Transverse colon (tissue), 4 donors: ENCODE measurements around the gene SLC2A9. TPM values are rescaled to one million over a fixed set of nuclear protein-coding genes. Genes with fewer than 3 reads are reported as not detected.

Experiments used
- DNase-seq: peaks from one replicate; pipeline ENCODE4 v3.0.0-alpha.2; 2019
- H3K27ac ChIP-seq, 4 donors: fragments of 200-600 bp; sonication (generic); 2 replicates each; pipeline ENCODE4 v1.5.1; 2016 to 2018; ENCODE audit warnings: inconsistent platforms in 4 of 4
- H3K27me3 ChIP-seq: fragments of 200-600 bp; sonication (generic); 2 replicates; pipeline ENCODE4 v1.5.1; 2017; ENCODE audit warnings: inconsistent platforms
- H3K36me3 ChIP-seq, 4 donors: fragments of 200-600 bp; sonication (generic); 2 replicates each; pipeline ENCODE4 v1.5.1; 2017 to 2019; ENCODE audit warnings: inconsistent platforms in 4 of 4
- H3K4me1 ChIP-seq, 4 donors: fragments of 200-600 bp; sonication (generic); 2 replicates each; pipeline ENCODE4 v1.5.1; 2017 to 2020; ENCODE audit warnings: inconsistent platforms in 4 of 4
- H3K4me3 ChIP-seq, 4 donors: fragments of 200-600 bp; sonication (generic); 1 replicate in 1 of 4; 2 replicates in 3 of 4; pipeline versions ENCODE4 v1.5.1 to v1.6.1; 2017 to 2019; ENCODE audit warnings: inconsistent platforms in 4 of 4
- H3K9me3 ChIP-seq, 2 donors: fragments of 200-600 bp; sonication (generic); 2 replicates each; pipeline ENCODE4 v1.5.1; 2017 to 2019; ENCODE audit warnings: inconsistent platforms in 2 of 2
- EP300 ChIP-seq: sonication (generic); formaldehyde crosslinking; IDR thresholded peaks from one replicate; pipeline ENCODE4 v1.6.1; 2017; ENCODE audit warnings: antibody characterized with exemption, low read depth
- POLR2A ChIP-seq: fragments of 450-650 bp; IDR thresholded peaks from one replicate; pipeline ENCODE4 v1.6.1; 2016; ENCODE audit warnings: antibody characterized with exemption, mild to moderate bottlenecking, moderate library complexity
- POLR2AphosphoS5 ChIP-seq, 3 donors: sonication (generic); formaldehyde crosslinking; IDR thresholded peaks; one replicate each; pipeline ENCODE4 v1.6.1; 2016; ENCODE audit warnings: antibody characterized with exemption in 3 of 3
- WGBS, 2 donors: methylation state at CpG; one replicate each; pipeline ENCODE4 v1.1.5; 2018; ENCODE audit warnings: low coverage in 1 of 2; 5-methylcytosine and 5-hydroxymethylcytosine counted together
- in situ Hi-C, 4 donors: fragments of 200-750 bp; cut with MboI; loops; one replicate each; pipeline versions ENCODE4 v1.15.0 to v1.15.1; 2017; ENCODE audit warnings: low sequenced_read_pairs in 3 of 4, low pct_ligation_motif_present in 1 of 4, low pct_unique_long_range_greater_than_20kb in 1 of 4
- intact Hi-C: fragments of 100-400 bp; cut with DNase I; formaldehyde crosslinking; loops from one replicate; pipeline ENCODE4 v1.15.1; 2023; ENCODE audit warnings: low total_unique reads
- small RNA-seq, 4 donors: library from RNA; depleted of rRNA; stranded (forward); fragments of <200 nt; gene quantifications; one replicate each; pipeline ENCODE3, GENCODE V24; 2016
- total RNA-seq, 4 donors: library from RNA; depleted of rRNA; stranded (reverse); fragments of >200 nt; gene quantifications; one replicate each; pipeline ENCODE4 v1.1.0, GENCODE V29; 2016
- TF ChIP-seq, protein P1 (sequence below), 5 experiments: fragments of 200-600 bp in 3 of 5; fragments of 450-650 bp in 2 of 5; sonication (generic) in 3 of 5; IDR thresholded peaks; 1 replicate in 2 of 5; 2 replicates in 3 of 5; pipeline ENCODE4 v1.5.1; 2016 to 2017; ENCODE audit warnings: antibody characterized with exemption in 5 of 5, inconsistent platforms in 3 of 5, mild to moderate bottlenecking in 2 of 5, moderate library complexity in 1 of 5

The SLC2A9 gene
- total RNA-seq, 4 donors from 2014 or later: 2.2 to 4.0 (median 3.4) TPM; not detected in 1

GRCh38 chr4:9781343-9782135 lies 239.8 kb downstream of the SLC2A9 start, which contains the start of gene DRD5:
Gene DRD5, plus strand, starts transcription at chr4:9781634. Its CDS starts 396 bp downstream, at chr4:9782030.
- in situ Hi-C loops: no loop called here
- Histone ChIP-seq H3K27ac (no peak within 1 kb of the TSS), H3K4me1 (peaks cover 0 to 6% (median 4%) of the 10 kb centered on the region in 4 donors), H3K27me3 (peaks cover 32% of the 10 kb centered on the region), H3K9me3 (no peaks in the 10 kb centered on the region), H3K4me3 (no peak within 1 kb of the TSS), H3K36me3 (no peaks in the 10 kb centered on the region)
- WGBS, 2 donors: 37% methylated on average over 48 of the region's 78 CpGs; no CpG with 5 or more reads in 1 of the 2 donors
- DNase-seq: no peak
- intact Hi-C loops: no loop called here
- no peak for TF ChIP-seq EP300
- TF ChIP-seq, protein P1, sequence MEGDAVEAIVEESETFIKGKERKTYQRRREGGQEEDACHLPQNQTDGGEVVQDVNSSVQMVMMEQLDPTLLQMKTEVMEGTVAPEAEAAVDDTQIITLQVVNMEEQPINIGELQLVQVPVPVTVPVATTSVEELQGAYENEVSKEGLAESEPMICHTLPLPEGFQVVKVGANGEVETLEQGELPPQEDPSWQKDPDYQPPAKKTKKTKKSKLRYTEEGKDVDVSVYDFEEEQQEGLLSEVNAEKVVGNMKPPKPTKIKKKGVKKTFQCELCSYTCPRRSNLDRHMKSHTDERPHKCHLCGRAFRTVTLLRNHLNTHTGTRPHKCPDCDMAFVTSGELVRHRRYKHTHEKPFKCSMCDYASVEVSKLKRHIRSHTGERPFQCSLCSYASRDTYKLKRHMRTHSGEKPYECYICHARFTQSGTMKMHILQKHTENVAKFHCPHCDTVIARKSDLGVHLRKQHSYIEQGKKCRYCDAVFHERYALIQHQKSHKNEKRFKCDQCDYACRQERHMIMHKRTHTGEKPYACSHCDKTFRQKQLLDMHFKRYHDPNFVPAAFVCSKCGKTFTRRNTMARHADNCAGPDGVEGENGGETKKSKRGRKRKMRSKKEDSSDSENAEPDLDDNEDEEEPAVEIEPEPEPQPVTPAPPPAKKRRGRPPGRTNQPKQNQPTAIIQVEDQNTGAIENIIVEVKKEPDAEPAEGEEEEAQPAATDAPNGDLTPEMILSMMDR (IDR thresholded peaks at IDR 0.05): no peak
- no peak for TF ChIP-seq POLR2AphosphoS5 (IDR thresholded peaks at IDR 0.05)
- no peak for TF ChIP-seq POLR2A

Small RNA genes lying within 50 kb of the gene (small RNA-seq; reads per million reads assigned to genes)
- gene RNA5SP154: 0 reads per million in 4 donors

Other genes with a start within 250 kb of the SLC2A9 start
- gene DRD5, start 239.9 kb downstream of the SLC2A9 start, total RNA-seq: not detected
- gene WDR1, start 95.3 kb upstream of the SLC2A9 start, total RNA-seq: 100 to 1,000 TPM; 196 to 268 (median 246) TPM